Measurements from ENCODE around the gene TMUB2.

Gene TMUB2

DNA sequence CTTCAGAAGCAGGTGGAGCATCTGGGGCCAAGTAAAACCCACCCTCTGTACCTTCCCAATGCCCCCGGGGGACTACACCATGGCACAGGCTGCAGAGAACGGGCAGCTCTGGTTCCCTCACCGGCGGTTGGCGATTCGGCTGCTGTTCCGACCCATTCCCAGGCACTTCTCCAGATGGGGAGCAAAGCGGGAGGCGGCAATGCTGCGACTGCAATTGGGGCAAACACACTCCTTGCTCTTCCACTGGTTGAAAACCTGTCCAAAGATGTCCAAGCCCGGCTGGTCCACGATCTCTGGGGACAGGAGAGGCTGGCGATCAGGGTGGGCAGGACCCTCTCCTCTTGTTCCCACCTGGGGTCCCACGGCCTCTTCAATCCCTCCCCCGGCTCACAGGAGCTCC, 10.3 kb downstream of the TMUB2 start:
- H3K9ac ChIP-seq (ENCODE audit: low read length) = peak overlapping the region; percentile 98
- H3K4me1 ChIP-seq (ENCODE audit: control insufficient read depth, insufficient read depth, low read length) = peaks cover 37% of the 10 kb centered on the region
- peak overlapping the region; percentile 90 for H3K4me3 ChIP-seq (ENCODE audit: low read length)
- peaks cover 48% of the 10 kb centered on the region for H3K36me3 ChIP-seq (ENCODE audit: control insufficient read depth, insufficient read depth, low read length, severe bottlenecking)
- no peaks in the 10 kb centered on the region for H3K9me3 ChIP-seq (ENCODE audit: control insufficient read depth, low read length)
- no peaks in the 10 kb centered on the region for H3K27me3 ChIP-seq (replicated peaks; ENCODE audit: control insufficient read depth, insufficient read depth, low read length)
- no peak for DNase-seq (ENCODE audit: low read depth)

GRCh38 chr17:44197980-44198720, 11.4 kb downstream of the TMUB2 start:
- Histone ChIP-seq H3K9ac (ENCODE audit: low read length) (peak overlapping the region; percentile 98), H3K27me3 (replicated peaks; ENCODE audit: control insufficient read depth, insufficient read depth, low read length) (no peaks in the 10 kb centered on the region), H3K36me3 (ENCODE audit: control insufficient read depth, insufficient read depth, low read length, severe bottlenecking) (peaks cover 41% of the 10 kb centered on the region), H3K4me3 (ENCODE audit: low read length) (peak overlapping the region; percentile 90), H3K9me3 (ENCODE audit: control insufficient read depth, low read length) (no peaks in the 10 kb centered on the region), H3K4me1 (ENCODE audit: control insufficient read depth, insufficient read depth, low read length) (peaks cover 35% of the 10 kb centered on the region)
- DNase-seq (ENCODE audit: low read depth) = peak; percentile 68

- DNase-seq (ENCODE audit: low read depth) = peak; percentile 82
Measured at GRCh38 chr17:44198721-44199552, 12.2 kb downstream of the TMUB2 start.

GRCh38 chr17:44199553-44200477, 13.0 kb downstream of the TMUB2 start, which contains the start of gene ATXN7L3:
Gene ATXN7L3, minus strand, starts transcription at chr17:44199884. Its CDS starts 1,814 bp downstream, at chr17:44198070.
- Histone ChIP-seq H3K27me3 (replicated peaks; ENCODE audit: control insufficient read depth, insufficient read depth, low read length) (no peaks in the 10 kb centered on the region), H3K4me1 (ENCODE audit: control insufficient read depth, insufficient read depth, low read length) (peaks cover 42% of the 10 kb centered on the region)
- peak; percentile 100 for DNase-seq (ENCODE audit: low read depth)

More at GRCh38 chr17:44198721-44199552, 12.2 kb downstream of the TMUB2 start:
- Histone ChIP-seq H3K4me1 (ENCODE audit: control insufficient read depth, insufficient read depth, low read length) (peaks cover 35% of the 10 kb centered on the region), H3K27me3 (replicated peaks; ENCODE audit: control insufficient read depth, insufficient read depth, low read length) (no peaks in the 10 kb centered on the region), H3K36me3 (ENCODE audit: control insufficient read depth, insufficient read depth, low read length, severe bottlenecking) (peaks cover 33% of the 10 kb centered on the region), H3K4me3 (ENCODE audit: low read length) (peak overlapping the region; percentile 90), H3K9ac (ENCODE audit: low read length) (peak overlapping the region; percentile 98), H3K9me3 (ENCODE audit: control insufficient read depth, low read length) (no peaks in the 10 kb centered on the region)

DNA sequence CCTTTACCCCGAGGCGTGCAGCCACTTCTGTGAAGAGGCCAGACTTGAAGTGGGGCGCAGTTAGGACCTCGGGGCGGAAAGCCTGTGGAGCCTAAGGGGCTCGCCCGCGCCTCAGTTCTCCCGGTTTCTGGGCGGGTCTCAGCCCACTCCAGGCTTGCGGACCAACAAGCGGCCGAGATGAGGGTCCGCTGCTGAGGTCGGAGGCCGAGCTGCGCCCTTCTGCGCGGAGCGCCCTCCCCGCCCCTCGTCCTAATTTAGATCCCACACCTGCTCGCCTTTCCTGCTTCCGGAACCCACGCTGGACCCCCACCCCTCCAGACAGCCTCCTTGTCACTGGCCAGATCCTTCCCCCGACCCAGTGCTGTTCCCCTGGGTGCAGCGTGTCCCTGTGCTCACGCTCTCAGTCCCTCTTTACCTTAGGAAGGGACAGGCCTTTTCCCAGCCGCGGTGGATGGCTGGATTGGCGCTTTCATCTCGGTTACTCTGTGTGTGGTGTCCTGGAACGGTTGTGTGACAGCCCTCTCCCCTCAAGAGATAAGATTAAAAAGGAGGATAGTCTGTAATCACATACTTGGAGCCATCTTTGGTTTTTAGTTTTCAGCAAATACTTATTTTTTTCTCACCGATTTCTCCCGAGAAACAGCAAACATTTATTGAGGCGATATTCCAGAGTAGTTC, 13.8 kb downstream of the TMUB2 start:
- Histone ChIP-seq H3K27me3 (replicated peaks; ENCODE audit: control insufficient read depth, insufficient read depth, low read length) (no peaks in the 10 kb centered on the region), H3K9me3 (ENCODE audit: control insufficient read depth, low read length) (no peaks in the 10 kb centered on the region), H3K36me3 (ENCODE audit: control insufficient read depth, insufficient read depth, low read length, severe bottlenecking) (peaks cover 17% of the 10 kb centered on the region), H3K9ac (ENCODE audit: low read length) (peak overlapping the region; percentile 97), H3K4me3 (ENCODE audit: low read length) (peak overlapping the region; percentile 87), H3K4me1 (ENCODE audit: control insufficient read depth, insufficient read depth, low read length) (peaks cover 42% of the 10 kb centered on the region)
- DNase-seq (ENCODE audit: low read depth) = peak; percentile 38

More at GRCh38 chr17:44199553-44200477, 13.0 kb downstream of the TMUB2 start, which contains the start of gene ATXN7L3:
- Histone ChIP-seq H3K9ac (ENCODE audit: low read length) (peak within 1 kb of the TSS; percentile 98), H3K9me3 (ENCODE audit: control insufficient read depth, low read length) (no peaks in the 10 kb centered on the region), H3K4me3 (ENCODE audit: low read length) (peak within 1 kb of the TSS; percentile 90), H3K36me3 (ENCODE audit: control insufficient read depth, insufficient read depth, low read length, severe bottlenecking) (peaks cover 25% of the 10 kb centered on the region)

DNA sequence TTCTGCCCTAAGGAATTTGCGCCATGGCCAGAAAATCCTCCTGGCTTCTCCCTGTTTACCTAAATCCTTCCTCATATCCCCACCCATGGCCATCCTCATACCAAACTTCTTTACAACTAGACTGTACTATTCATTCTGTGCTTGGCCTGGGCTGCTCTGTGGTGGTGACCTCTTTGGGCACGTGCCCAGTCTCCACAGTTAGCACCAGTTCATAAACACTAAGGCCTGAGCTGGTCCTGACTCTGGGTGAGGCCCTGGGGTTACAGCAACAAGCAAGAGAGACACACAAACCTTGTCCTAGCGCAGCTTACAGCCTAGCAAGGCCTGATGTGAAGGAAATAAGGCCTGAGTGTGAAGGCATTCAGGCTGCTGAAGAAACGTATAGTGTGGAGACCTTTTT, 16.0 kb downstream of the TMUB2 start:
- Histone ChIP-seq H3K9ac (ENCODE audit: low read length) (peak overlapping the region; percentile 55), H3K27me3 (replicated peaks; ENCODE audit: control insufficient read depth, insufficient read depth, low read length) (no peaks in the 10 kb centered on the region), H3K9me3 (ENCODE audit: control insufficient read depth, low read length) (no peaks in the 10 kb centered on the region), H3K36me3 (ENCODE audit: control insufficient read depth, insufficient read depth, low read length, severe bottlenecking) (peaks cover 13% of the 10 kb centered on the region), H3K4me1 (ENCODE audit: control insufficient read depth, insufficient read depth, low read length) (peaks cover 33% of the 10 kb centered on the region), H3K4me3 (ENCODE audit: low read length) (no peak overlapping the region)
- DNase-seq (ENCODE audit: low read depth) = no peak

GRCh38 chr17:44203731-44204440, 17.1 kb downstream of the TMUB2 start:
- peak; percentile 89 for DNase-seq (ENCODE audit: low read depth)
- Histone ChIP-seq H3K9ac (ENCODE audit: low read length) (no peak overlapping the region), H3K9me3 (ENCODE audit: control insufficient read depth, low read length) (no peaks in the 10 kb centered on the region), H3K36me3 (ENCODE audit: control insufficient read depth, insufficient read depth, low read length, severe bottlenecking) (peaks cover 22% of the 10 kb centered on the region), H3K27me3 (replicated peaks; ENCODE audit: control insufficient read depth, insufficient read depth, low read length) (no peaks in the 10 kb centered on the region), H3K4me1 (ENCODE audit: control insufficient read depth, insufficient read depth, low read length) (peaks cover 31% of the 10 kb centered on the region), H3K4me3 (ENCODE audit: low read length) (no peak overlapping the region)

GRCh38 chr17:44204441-44204882, 17.7 kb downstream of the TMUB2 start:
- Histone ChIP-seq H3K4me3 (ENCODE audit: low read length) (no peak overlapping the region), H3K36me3 (ENCODE audit: control insufficient read depth, insufficient read depth, low read length, severe bottlenecking) (peaks cover 27% of the 10 kb centered on the region), H3K9me3 (ENCODE audit: control insufficient read depth, low read length) (no peaks in the 10 kb centered on the region), H3K4me1 (ENCODE audit: control insufficient read depth, insufficient read depth, low read length) (peaks cover 31% of the 10 kb centered on the region), H3K9ac (ENCODE audit: low read length) (no peak overlapping the region), H3K27me3 (replicated peaks; ENCODE audit: control insufficient read depth, insufficient read depth, low read length) (no peaks in the 10 kb centered on the region)
- DNase-seq (ENCODE audit: low read depth) = peak; percentile 48

DNA sequence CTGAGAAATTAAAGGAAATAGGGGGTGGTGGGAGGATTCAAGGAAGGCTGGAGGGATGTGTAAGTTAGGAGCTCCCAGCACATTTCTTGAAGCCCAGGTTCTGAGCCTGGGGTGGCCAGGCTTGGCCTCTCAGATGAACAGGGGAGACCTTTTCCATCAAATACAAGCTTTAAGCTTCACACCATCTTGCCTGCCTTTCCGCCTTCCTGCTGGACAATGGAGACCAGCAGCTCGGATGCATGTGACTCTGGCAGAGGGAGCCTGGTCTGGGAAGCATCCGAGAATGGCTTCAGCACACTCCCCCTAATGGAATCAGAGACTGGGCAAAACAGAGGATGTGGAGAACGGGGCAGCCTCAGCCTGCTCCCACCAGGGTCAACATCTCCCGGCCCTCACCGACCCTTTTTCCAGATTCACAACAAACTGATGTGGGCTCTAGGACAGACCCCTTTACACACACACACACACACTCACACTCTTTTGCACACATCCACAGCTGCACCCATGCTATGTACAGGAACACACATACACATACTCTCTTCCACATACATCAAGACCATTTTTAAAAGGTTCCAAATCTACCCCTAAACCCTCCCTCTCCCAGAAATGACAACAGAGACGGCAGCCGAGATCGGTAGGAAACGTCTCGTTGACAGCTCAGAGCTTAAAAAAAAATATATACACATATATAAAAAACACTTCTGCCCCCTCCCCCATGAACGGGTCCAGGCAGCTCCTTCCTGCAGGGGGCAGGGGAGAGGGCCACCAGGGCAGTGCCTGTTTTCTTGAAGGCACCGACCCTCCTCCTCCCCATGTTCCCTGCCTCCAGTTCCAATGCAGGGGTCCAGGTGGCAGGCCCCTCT, 19.4 kb downstream of the TMUB2 start:
- no peaks in the 10 kb centered on the region for H3K9me3 ChIP-seq (ENCODE audit: control insufficient read depth, low read length)

More for the DNA sequence above, 19.4 kb downstream of the TMUB2 start:
- no peak for DNase-seq (ENCODE audit: low read depth)
- H3K27me3 ChIP-seq (replicated peaks; ENCODE audit: control insufficient read depth, insufficient read depth, low read length) = no peaks in the 10 kb centered on the region
- H3K4me3 ChIP-seq (ENCODE audit: low read length) = no peak overlapping the region
- H3K4me1 ChIP-seq (ENCODE audit: control insufficient read depth, insufficient read depth, low read length) = peaks cover 32% of the 10 kb centered on the region
- H3K36me3 ChIP-seq (ENCODE audit: control insufficient read depth, insufficient read depth, low read length, severe bottlenecking) = peaks cover 31% of the 10 kb centered on the region
- H3K9ac ChIP-seq (ENCODE audit: low read length) = no peak overlapping the region
